22Rv1 (cell line): ENCODE data around the gene HOXD9.

Source experiments
- ZFX ChIP-seq: fragments of 450-650 bp; IDR thresholded peaks from 2 replicates; pipeline ENCODE4 v1.6.1; 2017; ENCODE audit warnings: antibody characterized with exemption, borderline replicate concordance
- TF ChIP-seq, protein P1 (sequence below): fragments of 450-650 bp; IDR thresholded peaks from 2 replicates; pipeline ENCODE4 v1.5.1; 2017; ENCODE audit warnings: mild to moderate bottlenecking

- TF ChIP-seq, protein P1, sequence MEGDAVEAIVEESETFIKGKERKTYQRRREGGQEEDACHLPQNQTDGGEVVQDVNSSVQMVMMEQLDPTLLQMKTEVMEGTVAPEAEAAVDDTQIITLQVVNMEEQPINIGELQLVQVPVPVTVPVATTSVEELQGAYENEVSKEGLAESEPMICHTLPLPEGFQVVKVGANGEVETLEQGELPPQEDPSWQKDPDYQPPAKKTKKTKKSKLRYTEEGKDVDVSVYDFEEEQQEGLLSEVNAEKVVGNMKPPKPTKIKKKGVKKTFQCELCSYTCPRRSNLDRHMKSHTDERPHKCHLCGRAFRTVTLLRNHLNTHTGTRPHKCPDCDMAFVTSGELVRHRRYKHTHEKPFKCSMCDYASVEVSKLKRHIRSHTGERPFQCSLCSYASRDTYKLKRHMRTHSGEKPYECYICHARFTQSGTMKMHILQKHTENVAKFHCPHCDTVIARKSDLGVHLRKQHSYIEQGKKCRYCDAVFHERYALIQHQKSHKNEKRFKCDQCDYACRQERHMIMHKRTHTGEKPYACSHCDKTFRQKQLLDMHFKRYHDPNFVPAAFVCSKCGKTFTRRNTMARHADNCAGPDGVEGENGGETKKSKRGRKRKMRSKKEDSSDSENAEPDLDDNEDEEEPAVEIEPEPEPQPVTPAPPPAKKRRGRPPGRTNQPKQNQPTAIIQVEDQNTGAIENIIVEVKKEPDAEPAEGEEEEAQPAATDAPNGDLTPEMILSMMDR, result no peak
- no peak for TF ChIP-seq ZFX
Observed at GRCh38 chr2:176102309-176102866, 20.1 kb upstream of the HOXD9 start.
